ENCODE data around the gene KRAS.

DNA sequence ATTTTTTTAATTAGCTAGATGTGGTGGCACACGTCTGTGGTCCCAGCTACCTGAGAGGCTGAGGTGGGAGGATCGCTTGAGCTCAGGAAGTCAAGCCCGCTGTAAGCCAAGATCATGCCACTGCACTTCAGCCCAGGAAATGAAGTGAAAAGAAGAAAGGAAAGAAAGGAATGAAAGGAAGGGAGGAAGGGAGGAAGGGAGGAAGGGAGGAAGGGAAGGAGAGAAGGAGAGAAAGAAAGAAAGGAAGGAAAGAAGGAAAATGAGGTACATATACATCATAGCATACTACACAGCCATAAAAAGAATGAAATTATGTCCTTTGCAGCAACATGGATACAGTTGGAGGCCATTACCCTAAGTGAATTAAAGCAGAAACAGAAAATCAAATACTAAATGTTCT is 68.0 kb downstream of the KRAS start:
- TF ChIP-seq, protein P1, sequence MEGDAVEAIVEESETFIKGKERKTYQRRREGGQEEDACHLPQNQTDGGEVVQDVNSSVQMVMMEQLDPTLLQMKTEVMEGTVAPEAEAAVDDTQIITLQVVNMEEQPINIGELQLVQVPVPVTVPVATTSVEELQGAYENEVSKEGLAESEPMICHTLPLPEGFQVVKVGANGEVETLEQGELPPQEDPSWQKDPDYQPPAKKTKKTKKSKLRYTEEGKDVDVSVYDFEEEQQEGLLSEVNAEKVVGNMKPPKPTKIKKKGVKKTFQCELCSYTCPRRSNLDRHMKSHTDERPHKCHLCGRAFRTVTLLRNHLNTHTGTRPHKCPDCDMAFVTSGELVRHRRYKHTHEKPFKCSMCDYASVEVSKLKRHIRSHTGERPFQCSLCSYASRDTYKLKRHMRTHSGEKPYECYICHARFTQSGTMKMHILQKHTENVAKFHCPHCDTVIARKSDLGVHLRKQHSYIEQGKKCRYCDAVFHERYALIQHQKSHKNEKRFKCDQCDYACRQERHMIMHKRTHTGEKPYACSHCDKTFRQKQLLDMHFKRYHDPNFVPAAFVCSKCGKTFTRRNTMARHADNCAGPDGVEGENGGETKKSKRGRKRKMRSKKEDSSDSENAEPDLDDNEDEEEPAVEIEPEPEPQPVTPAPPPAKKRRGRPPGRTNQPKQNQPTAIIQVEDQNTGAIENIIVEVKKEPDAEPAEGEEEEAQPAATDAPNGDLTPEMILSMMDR (conservative IDR thresholded peaks at IDR 0.05): no peak
- no peak for TF ChIP-seq ZFX (IDR thresholded peaks at IDR 0.05)

All from C4-2B (cell line).